Measurements from ENCODE around the gene MYLK.

- TF ChIP-seq CTCF (IDR thresholded peaks at IDR 0.05; ENCODE audit: insufficient read depth, low read length) (no peak), SPI1 (IDR thresholded peaks at IDR 0.05; ENCODE audit: borderline replicate concordance, low read depth) (no peak), POLR2AphosphoS5 (IDR thresholded peaks at IDR 0.05; ENCODE audit: low read depth) (no peak), REST (IDR thresholded peaks at IDR 0.05; ENCODE audit: insufficient replicate concordance, low read depth) (no peak)
These were observed 144.4 kb downstream of the MYLK start for GRCh38 chr3:123739754-123740153.

Measured in HL-60 (cell line).